Measurements from ENCODE around the gene SIK2.

GRCh38 chr11:111715142-111715816 lies 113.0 kb downstream of the SIK2 start:
- no peak for TF ChIP-seq FOXM1 (IDR thresholded peaks at IDR 0.05; ENCODE audit: borderline replicate concordance, low read depth)
- no peak for TF ChIP-seq MAX (IDR thresholded peaks at IDR 0.05)
- TF ChIP-seq TAF1 (IDR thresholded peaks at IDR 0.05; ENCODE audit: low read depth) = no peak
- no peak for TF ChIP-seq EP300 (IDR thresholded peaks at IDR 0.05; ENCODE audit: borderline replicate concordance)
- TF ChIP-seq REST (IDR thresholded peaks at IDR 0.05; ENCODE audit: low read depth) = no peak
- no peak for TF ChIP-seq CEBPB (IDR thresholded peaks at IDR 0.05)

Data from Ishikawa (cell line).